ENCODE data around the gene TANC1. TPM values are rescaled to one million over a fixed set of nuclear protein-coding genes. Genes with fewer than 3 reads are reported as not detected.

Gene TANC1
- total and polyA plus RNA-seq, 7 donors = 3.6 to 74.5 (median 47.0) TPM

- no peaks in the 10 kb centered on the region for H3K27me3 ChIP-seq
- DNase-seq = no peak
- no peak overlapping the region for H3K27ac ChIP-seq
- no peaks in the 10 kb centered on the region for H3K9me3 ChIP-seq
- peaks cover 0 to 22% (median 5%) of the 10 kb centered on the region in 4 donors for H3K4me1 ChIP-seq
- no peaks in the 10 kb centered on the region for H3K36me3 ChIP-seq
- intact Hi-C loops (cut with DNase I) = no loop called here
- H3K4me3 ChIP-seq = no peak overlapping the region
- TF ChIP-seq POLR2AphosphoS5 (IDR thresholded peaks at IDR 0.05) (no peak), CTCF (IDR thresholded peaks at IDR 0.05) (no peak), POLR2A (IDR thresholded peaks at IDR 0.05) (no peak), EP300 (IDR thresholded peaks at IDR 0.05) (no peak)
- WGBS, 2 donors = 75 to 78% methylated on average over 5 of the region's 5 CpGs
Observed at GRCh38 chr2:159106109-159106508, 137.7 kb downstream of the TANC1 start.

- intact Hi-C loops (cut with DNase I) = no loop called here
- no peak for TF ChIP-seq POLR2A (IDR thresholded peaks at IDR 0.05)
- TF ChIP-seq EP300 (IDR thresholded peaks at IDR 0.05) = no peak
- no peak for TF ChIP-seq CTCF (IDR thresholded peaks at IDR 0.05)
- TF ChIP-seq POLR2AphosphoS5 (IDR thresholded peaks at IDR 0.05) = no peak
- H3K4me1 ChIP-seq = peaks cover 0 to 29% (median 9%) of the 10 kb centered on the region in 4 donors
- no peaks in the 10 kb centered on the region for H3K9me3 ChIP-seq
- WGBS, 2 donors = 93 to 95% methylated on average over 12 of the region's 12 CpGs
- H3K27ac ChIP-seq = no peak overlapping the region
- H3K4me3 ChIP-seq = no peak overlapping the region
- H3K36me3 ChIP-seq = no peaks in the 10 kb centered on the region
- DNase-seq = no peak
- H3K27me3 ChIP-seq = no peaks in the 10 kb centered on the region
Observed at GRCh38 chr2:159108181-159108893, 139.9 kb downstream of the TANC1 start.

- WGBS, 2 donors = 89 to 94% methylated on average over 3 of the region's 3 CpGs
- peaks cover 0 to 29% (median 13%) of the 10 kb centered on the region in 4 donors for H3K4me1 ChIP-seq
Observed at GRCh38 chr2:159109517-159109916, 141.1 kb downstream of the TANC1 start.

GRCh38 chr2:159110784-159111183 lies 142.3 kb downstream of the TANC1 start:
- H3K27ac ChIP-seq = no peak overlapping the region
- intact Hi-C loops (cut with DNase I) = no loop called here
- H3K36me3 ChIP-seq = no peaks in the 10 kb centered on the region
- 92 to 97% methylated on average over 2 of the region's 2 CpGs for WGBS, 2 donors
- peaks cover 0 to 29% (median 21%) of the 10 kb centered on the region in 4 donors for H3K4me1 ChIP-seq
- no peaks in the 10 kb centered on the region for H3K9me3 ChIP-seq
- TF ChIP-seq CTCF (IDR thresholded peaks at IDR 0.05) (no peak), POLR2AphosphoS5 (IDR thresholded peaks at IDR 0.05) (no peak), EP300 (IDR thresholded peaks at IDR 0.05) (no peak), POLR2A (IDR thresholded peaks at IDR 0.05) (no peak)
- DNase-seq = no peak
- H3K27me3 ChIP-seq = no peaks in the 10 kb centered on the region
- no peak overlapping the region for H3K4me3 ChIP-seq

More at GRCh38 chr2:159109517-159109916, 141.1 kb downstream of the TANC1 start:
- no peak for DNase-seq
- intact Hi-C loops (cut with DNase I) = no loop called here
- no peak for TF ChIP-seq EP300 (IDR thresholded peaks at IDR 0.05)
- TF ChIP-seq POLR2AphosphoS5 (IDR thresholded peaks at IDR 0.05) = no peak
- no peak for TF ChIP-seq POLR2A (IDR thresholded peaks at IDR 0.05)
- TF ChIP-seq CTCF (IDR thresholded peaks at IDR 0.05) = no peak
- Histone ChIP-seq H3K27ac (no peak overlapping the region), H3K4me3 (no peak overlapping the region), H3K9me3 (no peaks in the 10 kb centered on the region), H3K36me3 (no peaks in the 10 kb centered on the region), H3K27me3 (no peaks in the 10 kb centered on the region)

Measured in sigmoid colon (tissue), 7 donors.